Fibroblast of peridontal ligament (primary cell): ENCODE measurements around the gene NADSYN1.

Experiments
- DNase-seq: peaks from one replicate; pipeline ENCODE4 v3.0.0-alpha.2; 2010; ENCODE audit errors: extremely low read depth

NADSYN1 gene

DNA sequence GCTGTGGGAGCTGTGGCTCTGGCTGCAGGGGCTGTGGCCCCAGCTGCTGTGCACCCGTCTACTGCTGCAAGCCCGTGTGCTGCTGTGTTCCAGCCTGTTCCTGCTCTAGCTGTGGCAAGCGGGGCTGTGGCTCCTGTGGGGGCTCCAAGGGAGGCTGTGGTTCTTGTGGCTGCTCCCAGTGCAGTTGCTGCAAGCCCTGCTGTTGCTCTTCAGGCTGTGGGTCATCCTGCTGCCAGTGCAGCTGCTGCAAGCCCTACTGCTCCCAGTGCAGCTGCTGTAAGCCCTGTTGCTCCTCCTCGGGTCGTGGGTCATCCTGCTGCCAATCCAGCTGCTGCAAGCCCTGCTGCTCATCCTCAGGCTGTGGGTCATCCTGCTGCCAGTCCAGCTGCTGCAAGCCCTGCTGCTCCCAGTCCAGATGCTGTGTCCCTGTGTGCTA is 95.7 kb downstream of the NADSYN1 start:
- DNase-seq = no peak
